HepG2 (cell line): ENCODE measurements around the gene OR7G1.
"Not testable (repeated sequence)": the region's sequence is repeated elsewhere in the genome, so short reads cannot be mapped to it uniquely, and the experiment has no call there.

Source experiments
- EZH2 ChIP-seq: conservative IDR thresholded peaks from 2 replicates; pipeline ENCODE4 v1.6.1; 2012; ENCODE audit warnings: mild to moderate bottlenecking, low read depth, low read length, moderate library complexity
- ZBTB33 ChIP-seq: sonication (generic); formaldehyde crosslinking; IDR thresholded peaks from 2 replicates; pipeline ENCODE4 v1.4.0; 2020; ENCODE audit warnings: missing genetic modification reagents
- TF ChIP-seq, protein P1 (sequence below): sonication (generic); formaldehyde crosslinking; conservative IDR thresholded peaks from 2 replicates; pipeline ENCODE4 v1.8.1; 2023; ENCODE audit warnings: missing genetic modification reagents

GRCh38 chr19:9071720-9072119, 43.8 kb downstream of the OR7G1 start:
- not testable (repeated sequence) for TF ChIP-seq ZBTB33, EZH2
- TF ChIP-seq, protein P1, sequence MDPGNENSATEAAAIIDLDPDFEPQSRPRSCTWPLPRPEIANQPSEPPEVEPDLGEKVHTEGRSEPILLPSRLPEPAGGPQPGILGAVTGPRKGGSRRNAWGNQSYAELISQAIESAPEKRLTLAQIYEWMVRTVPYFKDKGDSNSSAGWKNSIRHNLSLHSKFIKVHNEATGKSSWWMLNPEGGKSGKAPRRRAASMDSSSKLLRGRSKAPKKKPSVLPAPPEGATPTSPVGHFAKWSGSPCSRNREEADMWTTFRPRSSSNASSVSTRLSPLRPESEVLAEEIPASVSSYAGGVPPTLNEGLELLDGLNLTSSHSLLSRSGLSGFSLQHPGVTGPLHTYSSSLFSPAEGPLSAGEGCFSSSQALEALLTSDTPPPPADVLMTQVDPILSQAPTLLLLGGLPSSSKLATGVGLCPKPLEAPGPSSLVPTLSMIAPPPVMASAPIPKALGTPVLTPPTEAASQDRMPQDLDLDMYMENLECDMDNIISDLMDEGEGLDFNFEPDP (CRISPR knock-in tag), result not testable (repeated sequence)
